Neural cell (in vitro differentiated cells): Measurements from ENCODE around the gene TUBA1B.

Experiments used
- CTCF ChIP-seq: fragments of 450-650 bp; IDR thresholded peaks from 2 replicates; pipeline ENCODE4 v1.5.1; 2014; ENCODE audit warnings: antibody characterized with exemption, mild to moderate bottlenecking, moderate library complexity; ENCODE audit not compliant: poor library complexity, severe bottlenecking
- EP300 ChIP-seq: fragments of 450-650 bp; conservative IDR thresholded peaks from 2 replicates; pipeline ENCODE4 v1.6.1; 2014; ENCODE audit warnings: antibody characterized with exemption, mild to moderate bottlenecking, moderate library complexity; ENCODE audit not compliant: poor library complexity, severe bottlenecking
- EZH2 ChIP-seq: fragments of 200-600, 300-800 bp; shearing (Covaris generic), sonication (generic); IDR thresholded peaks from 2 replicates; pipeline ENCODE4 v1.6.1; 2014; ENCODE audit warnings: antibody characterized with exemption, low read length, borderline replicate concordance, mild to moderate bottlenecking; ENCODE audit not compliant: insufficient read depth, poor library complexity, severe bottlenecking
- MXI1 ChIP-seq: fragments of 450-650 bp; conservative IDR thresholded peaks from 2 replicates; pipeline ENCODE4 v1.6.1; 2014; ENCODE audit warnings: antibody characterized with exemption, mild to moderate bottlenecking; ENCODE audit not compliant: poor library complexity, severe bottlenecking
- POLR2AphosphoS5 ChIP-seq: IDR thresholded peaks from 2 replicates; pipeline ENCODE4 v1.6.1; 2012
- RAD21 ChIP-seq: fragments of 450-650 bp; conservative IDR thresholded peaks from 2 replicates; pipeline ENCODE4 v1.6.1; 2014; ENCODE audit warnings: antibody characterized with exemption, mild to moderate bottlenecking, moderate library complexity
- REST ChIP-seq: IDR thresholded peaks from 2 replicates; pipeline ENCODE4 v1.6.1; 2012; ENCODE audit warnings: borderline replicate concordance
- SMC3 ChIP-seq: fragments of 450-650 bp; conservative IDR thresholded peaks from 2 replicates; pipeline ENCODE4 v1.6.1; 2014; ENCODE audit warnings: antibody characterized with exemption, mild to moderate bottlenecking, moderate library complexity; ENCODE audit not compliant: poor library complexity
- TAF1 ChIP-seq: IDR thresholded peaks from 2 replicates; pipeline ENCODE4 v1.6.1; 2012; ENCODE audit warnings: low read depth

- TF ChIP-seq EP300, result no peak
- no peak for TF ChIP-seq CTCF
- no peak for TF ChIP-seq TAF1
- TF ChIP-seq EZH2, result no peak
- no peak for TF ChIP-seq SMC3
- no peak for TF ChIP-seq POLR2AphosphoS5
- no peak for TF ChIP-seq MXI1
- TF ChIP-seq RAD21, result no peak
- no peak for TF ChIP-seq REST
Measured at GRCh38 chr12:49138999-49139398, 7.8 kb upstream of the TUBA1B start.
